Measurements from ENCODE around the gene SKI. TPM values are rescaled to one million over a fixed set of nuclear protein-coding genes. Genes with fewer than 3 reads are reported as not detected.

The SKI gene
- total RNA-seq, 2 experiments from 2014 or later: 29.9 to 30.2 TPM

GRCh38 chr1:2192031-2192995, 35.8 kb upstream of the SKI start:
- POLR2A ChIA-PET: no interaction called here
- CTCF ChIA-PET: interaction anchor here (0.6 to 1.4 kb wide), 3 partner anchors 26 to 424 kb away, joined by 3 to 5 read pairs (median 4); partner anchors contain the start of gene SKI

- CTCF ChIA-PET: interaction anchor here (2.1 to 4.0 kb wide), 2 partner anchors 187 to 385 kb away, joined by 7 to 75 read pairs; no protein-coding TSS in a partner anchor
- POLR2A ChIA-PET: no interaction called here
Observed at GRCh38 chr1:2193514-2194281, 34.4 kb upstream of the SKI start.

GRCh38 chr1:2194319-2194897, 33.7 kb upstream of the SKI start, which contains the start of gene FAAP20:
TSS of gene FAAP20 (minus strand) at chr1:2194772. CDS start at chr1:2194749, 23 bp downstream.
- CTCF ChIA-PET: interaction anchor here (0.7 to 4.0 kb wide), 30 partner anchors 9 to 384 kb away, joined by 3 to 75 read pairs (median 4); no protein-coding TSS in a partner anchor
- POLR2A ChIA-PET: interaction anchor here (0.7 to 1.8 kb wide), 6 partner anchors 35 to 280 kb away, joined by 3 to 11 read pairs (median 4); partner anchors contain the start of genes MORN1 and RER1

GRCh38 chr1:2194898-2195673, 33.0 kb upstream of the SKI start:
- CTCF ChIA-PET: interaction anchor here (0.6 to 4.0 kb wide), 33 partner anchors 8 to 384 kb away, joined by 3 to 75 read pairs (median 4); no protein-coding TSS in a partner anchor
- POLR2A ChIA-PET: interaction anchor here (0.7 to 1.8 kb wide), 6 partner anchors 34 to 279 kb away, joined by 3 to 11 read pairs (median 4); partner anchors contain the start of genes MORN1 and RER1

- POLR2A ChIA-PET: interaction anchor here (0.9 to 1.8 kb wide), 5 partner anchors 33 to 219 kb away, joined by 3 to 11 read pairs (median 6); partner anchors contain the start of genes MORN1 and RER1
Observed at GRCh38 chr1:2195785-2196184, 32.3 kb upstream of the SKI start.

GRCh38 chr1:2196901-2197638, 31.0 kb upstream of the SKI start:
- CTCF ChIA-PET: interaction anchor here (2.2 to 4.0 kb wide), 2 partner anchors 118 to 184 kb away, joined by 13 to 75 read pairs; no protein-coding TSS in a partner anchor
- POLR2A ChIA-PET: interaction anchor here (0.9 kb wide), 1 partner anchor 218 kb away, joined by 7 read pairs; no protein-coding TSS in a partner anchor

More at GRCh38 chr1:2195785-2196184, 32.3 kb upstream of the SKI start:
- CTCF ChIA-PET: interaction anchor here (0.9 to 4.0 kb wide), 14 partner anchors 32 to 352 kb away, joined by 3 to 75 read pairs (median 6); no protein-coding TSS in a partner anchor

GRCh38 chr1:2197707-2198165, 30.4 kb upstream of the SKI start:
- ChIA-PET POLR2A (no interaction called here), CTCF (interaction anchor here (4.0 kb wide), 1 partner anchor 183 kb away, joined by 75 read pairs; no protein-coding TSS in a partner anchor)

GRCh38 chr1:2198571-2198970, 29.5 kb upstream of the SKI start:
- ChIA-PET POLR2A (interaction anchor here (1.1 to 2.4 kb wide), 3 partner anchors 29 to 193 kb away, joined by 3 to 19 read pairs (median 4); partner anchors contain the start of genes MORN1 and RER1), CTCF (interaction anchor here (0.9 to 3.2 kb wide), 5 partner anchors 14 to 214 kb away, joined by 3 to 16 read pairs (median 3); partner anchors contain the start of gene PEX10)

GRCh38 chr1:2199042-2199810, 28.9 kb upstream of the SKI start:
- CTCF ChIA-PET: interaction anchor here (0.9 to 3.2 kb wide), 7 partner anchors 14 to 214 kb away, joined by 3 to 16 read pairs (median 5); partner anchors contain the start of gene PEX10
- POLR2A ChIA-PET: interaction anchor here (0.6 to 2.4 kb wide), 5 partner anchors 28 to 192 kb away, joined by 3 to 19 read pairs (median 4); partner anchors contain the start of genes MORN1 and RER1

GRCh38 chr1:2200308-2200943, 27.7 kb upstream of the SKI start:
- POLR2A ChIA-PET: interaction anchor here (2.4 kb wide), 1 partner anchor 29 kb away, joined by 19 read pairs; no protein-coding TSS in a partner anchor
- CTCF ChIA-PET: interaction anchor here (0.5 to 3.2 kb wide), 4 partner anchors 12 to 189 kb away, joined by 4 to 16 read pairs (median 6); no protein-coding TSS in a partner anchor

- ChIA-PET CTCF (interaction anchor here (0.5 to 3.2 kb wide), 3 partner anchors 110 to 188 kb away, joined by 4 to 16 read pairs (median 6); no protein-coding TSS in a partner anchor), POLR2A (no interaction called here)
Observed at GRCh38 chr1:2201062-2201461, 27.1 kb upstream of the SKI start.

GRCh38 chr1:2202008-2202575, 26.0 kb upstream of the SKI start:
- ChIA-PET POLR2A (no interaction called here), CTCF (interaction anchor here (2.1 kb wide), 1 partner anchor 180 kb away, joined by 8 read pairs; no protein-coding TSS in a partner anchor)

- POLR2A ChIA-PET: no interaction called here
Observed at GRCh38 chr1:2202843-2203601, 25.1 kb upstream of the SKI start.

More at GRCh38 chr1:2202843-2203601, 25.1 kb upstream of the SKI start:
- CTCF ChIA-PET: interaction anchor here (1.5 to 2.1 kb wide), 2 partner anchors 8 to 179 kb away, joined by 3 to 8 read pairs; partner anchors contain the start of gene FAAP20

All from activated CD8-positive, alpha-beta memory T cell treated with anti-CD3 and anti-CD28 coated beads for 36 hours (primary cell).